Activated naive CD8-positive, alpha-beta T cell (primary cell): ENCODE results near the gene CDCP2.
"Not testable (repeated sequence)": the region's sequence is repeated elsewhere in the genome, so short reads cannot be mapped to it uniquely, and the experiment has no call there.

ENCODE experiments used
- H3K27ac Mint-ChIP-seq: one replicate; pipeline ENCODE4 v1.8.0; 2021; ENCODE audit warnings: mixed read lengths
- H3K27me3 Mint-ChIP-seq: one replicate; pipeline ENCODE4 v1.8.0; 2021; ENCODE audit warnings: mixed read lengths
- H3K36me3 Mint-ChIP-seq: one replicate; pipeline ENCODE4 v1.8.0; 2021; ENCODE audit warnings: mixed read lengths
- H3K4me1 Mint-ChIP-seq: one replicate; pipeline ENCODE4 v1.8.0; 2021; ENCODE audit warnings: low read depth, mixed read lengths
- H3K4me3 Mint-ChIP-seq: one replicate; pipeline ENCODE4 v1.8.0; 2021; ENCODE audit warnings: mild to moderate bottlenecking, mixed read lengths
- H3K9me3 Mint-ChIP-seq: one replicate; pipeline ENCODE4 v1.8.0; 2021; ENCODE audit warnings: low read depth, mixed read lengths

The CDCP2 gene

DNA sequence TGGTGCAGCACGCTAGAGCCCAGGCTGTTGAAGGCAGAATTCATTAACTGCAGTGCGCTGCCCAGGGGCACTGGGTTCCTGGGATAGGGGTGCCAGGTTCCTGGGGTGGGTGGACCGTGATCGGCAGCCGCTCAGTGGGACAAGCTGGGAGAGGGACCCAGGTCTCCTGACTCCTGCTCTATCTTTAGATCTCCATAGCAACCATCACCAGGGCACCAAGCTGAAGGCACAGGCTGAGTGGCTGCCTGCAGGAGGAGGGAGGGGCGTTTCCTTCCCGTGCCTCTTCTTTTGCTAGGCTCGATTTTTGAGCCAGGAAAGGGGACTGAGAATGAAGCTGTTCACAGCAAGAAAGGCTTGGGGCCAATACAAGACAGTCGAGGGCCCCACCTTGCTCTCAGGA is 20.9 kb upstream of the CDCP2 start:
- Mint-ChIP-seq H3K27me3 (no peaks in the 10 kb centered on the region), H3K4me1 (peaks cover 9% of the 10 kb centered on the region), H3K4me3 (no peak overlapping the region), H3K36me3 (no peaks in the 10 kb centered on the region), H3K27ac (no peak overlapping the region), H3K9me3 (no peaks in the 10 kb centered on the region)

DNA sequence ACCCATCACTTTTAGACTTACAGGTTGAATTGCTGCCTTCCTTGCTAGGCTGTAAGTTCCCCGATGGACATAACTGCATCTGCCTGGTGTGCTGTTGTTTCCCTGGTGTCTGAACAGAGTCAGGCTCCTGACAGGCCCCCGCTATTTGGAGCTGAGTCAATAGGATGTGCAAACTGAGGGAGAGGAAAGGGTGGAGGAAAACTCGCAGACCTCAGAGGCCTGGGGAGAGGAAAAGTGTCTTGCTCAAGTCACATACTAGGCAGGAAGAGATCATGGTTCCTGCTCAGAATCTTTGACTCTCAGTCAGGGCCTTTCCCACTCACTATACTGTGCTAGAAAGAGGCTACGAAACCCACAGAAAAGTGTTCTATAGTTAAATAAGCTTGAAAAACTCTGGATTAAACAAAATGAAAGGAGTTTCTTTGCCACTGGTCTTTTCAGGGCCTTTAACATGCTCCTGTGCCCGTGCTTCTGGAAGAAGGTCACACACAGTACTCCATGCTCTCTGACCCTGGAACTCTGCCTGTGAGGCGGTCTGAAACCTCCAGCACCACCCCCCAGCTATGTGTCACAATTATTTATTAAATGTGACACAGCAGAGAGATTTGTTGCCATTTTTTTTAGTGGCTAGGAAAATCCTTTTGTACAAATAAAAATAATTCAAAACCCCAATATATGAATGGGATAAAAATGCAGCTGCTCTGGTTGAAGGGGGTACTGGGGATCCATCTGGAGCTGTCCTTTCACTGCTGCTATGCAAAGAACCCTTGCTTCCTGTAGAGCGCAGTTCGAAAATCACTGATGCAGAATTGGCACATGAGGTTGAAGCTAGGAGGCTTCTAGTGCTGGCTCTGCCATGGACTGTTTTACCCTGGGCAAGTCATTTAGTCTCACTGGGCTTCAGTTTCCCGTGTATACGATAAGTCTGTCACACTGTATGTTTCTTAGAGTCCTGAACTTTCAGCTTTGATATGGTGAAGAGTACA is 20.1 kb upstream of the CDCP2 start:
- H3K9me3 Mint-ChIP-seq: no peaks in the 10 kb centered on the region
- no peaks in the 10 kb centered on the region for H3K36me3 Mint-ChIP-seq
- no peak overlapping the region for H3K27ac Mint-ChIP-seq
- no peak overlapping the region for H3K4me3 Mint-ChIP-seq
- peaks cover 9% of the 10 kb centered on the region for H3K4me1 Mint-ChIP-seq
- no peaks in the 10 kb centered on the region for H3K27me3 Mint-ChIP-seq

DNA sequence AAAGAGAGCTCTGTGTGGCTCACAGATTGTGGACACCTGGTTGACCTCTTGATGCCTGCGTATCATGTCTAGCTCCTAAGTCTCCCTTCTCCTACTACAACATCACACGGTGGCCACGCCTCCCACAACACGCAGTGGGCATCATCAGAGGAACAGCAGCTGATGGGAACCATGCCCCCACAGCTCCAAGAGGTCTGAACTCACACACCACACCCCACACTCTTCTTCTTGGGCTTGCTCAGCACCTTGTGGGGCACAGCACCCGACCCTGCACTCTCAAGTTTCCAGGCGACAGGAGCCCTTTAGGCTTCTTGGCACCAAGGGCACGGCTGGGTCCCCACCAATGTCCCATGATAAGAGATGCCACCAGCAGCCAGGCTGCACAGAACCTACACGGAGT is 18.8 kb upstream of the CDCP2 start:
- H3K36me3 Mint-ChIP-seq: no peaks in the 10 kb centered on the region

GRCh38 chr1:54171016-54171415 is 18.2 kb upstream of the CDCP2 start:
- H3K27me3 Mint-ChIP-seq: no peaks in the 10 kb centered on the region
- no peak overlapping the region for H3K27ac Mint-ChIP-seq
- no peaks in the 10 kb centered on the region for H3K36me3 Mint-ChIP-seq
- no peaks in the 10 kb centered on the region for H3K9me3 Mint-ChIP-seq
- H3K4me1 Mint-ChIP-seq: peaks cover 9% of the 10 kb centered on the region
- H3K4me3 Mint-ChIP-seq: no peak overlapping the region

More for the DNA sequence above, 18.8 kb upstream of the CDCP2 start:
- H3K27ac Mint-ChIP-seq: no peak overlapping the region
- H3K27me3 Mint-ChIP-seq: no peaks in the 10 kb centered on the region
- H3K4me3 Mint-ChIP-seq: no peak overlapping the region
- peaks cover 9% of the 10 kb centered on the region for H3K4me1 Mint-ChIP-seq
- H3K9me3 Mint-ChIP-seq: no peaks in the 10 kb centered on the region

- Mint-ChIP-seq H3K36me3 (no peaks in the 10 kb centered on the region), H3K9me3 (no peaks in the 10 kb centered on the region), H3K4me3 (no peak overlapping the region), H3K27me3 (no peaks in the 10 kb centered on the region), H3K27ac (peak overlapping the region; percentile 1), H3K4me1 (peaks cover 9% of the 10 kb centered on the region)
These were observed 16.3 kb upstream of the CDCP2 start for GRCh38 chr1:54169068-54169467.

- H3K36me3 Mint-ChIP-seq: no peaks in the 10 kb centered on the region
- peaks cover 9% of the 10 kb centered on the region for H3K4me1 Mint-ChIP-seq
- H3K27me3 Mint-ChIP-seq: no peaks in the 10 kb centered on the region
- no peaks in the 10 kb centered on the region for H3K9me3 Mint-ChIP-seq
- no peak overlapping the region for H3K27ac Mint-ChIP-seq
- H3K4me3 Mint-ChIP-seq: no peak overlapping the region
These were observed 15.6 kb upstream of the CDCP2 start for GRCh38 chr1:54168206-54168965.

DNA sequence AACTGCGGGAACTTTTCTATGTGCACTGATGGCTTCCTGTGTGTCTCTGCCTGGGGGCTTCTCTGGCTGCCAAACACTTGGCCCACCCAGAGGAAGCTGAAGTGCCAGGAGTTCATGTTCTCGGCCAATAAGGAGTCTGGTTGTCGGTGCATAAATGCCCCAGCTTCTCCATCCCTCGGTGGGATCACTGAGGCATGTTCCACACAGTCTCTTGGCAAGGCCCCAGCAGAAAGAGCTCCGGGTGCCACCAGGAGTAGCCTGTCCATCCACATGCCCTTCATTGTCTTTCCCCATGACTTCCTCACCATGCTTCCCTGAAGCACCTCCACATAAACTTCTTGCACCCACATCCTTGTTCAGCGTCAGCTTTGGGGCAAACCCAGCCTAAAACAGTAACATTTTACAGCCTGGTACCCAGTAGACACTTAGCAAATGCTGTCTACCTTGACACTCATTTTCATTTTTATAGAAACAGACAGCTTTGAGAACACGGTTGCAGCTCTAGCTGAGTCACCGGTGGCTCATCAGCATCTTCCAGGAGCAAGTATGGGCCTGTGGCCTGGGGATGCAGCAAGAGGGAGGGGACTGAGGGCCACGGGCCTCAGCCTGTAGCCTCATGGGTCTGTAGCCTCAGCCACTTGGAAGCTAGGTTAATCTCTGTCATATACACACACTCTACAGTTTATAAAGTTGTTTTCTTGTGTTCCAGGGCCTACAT is 14.8 kb upstream of the CDCP2 start:
- Mint-ChIP-seq H3K9me3 (no peaks in the 10 kb centered on the region), H3K27me3 (no peaks in the 10 kb centered on the region), H3K4me1 (peaks cover 9% of the 10 kb centered on the region), H3K36me3 (no peaks in the 10 kb centered on the region), H3K27ac (no peak overlapping the region), H3K4me3 (no peak overlapping the region)

GRCh38 chr1:54166357-54166756 is 13.6 kb upstream of the CDCP2 start:
- not testable (repeated sequence) for H3K27ac Mint-ChIP-seq, H3K4me3 Mint-ChIP-seq, H3K27me3 Mint-ChIP-seq, H3K9me3 Mint-ChIP-seq, H3K4me1 Mint-ChIP-seq, H3K36me3 Mint-ChIP-seq

DNA sequence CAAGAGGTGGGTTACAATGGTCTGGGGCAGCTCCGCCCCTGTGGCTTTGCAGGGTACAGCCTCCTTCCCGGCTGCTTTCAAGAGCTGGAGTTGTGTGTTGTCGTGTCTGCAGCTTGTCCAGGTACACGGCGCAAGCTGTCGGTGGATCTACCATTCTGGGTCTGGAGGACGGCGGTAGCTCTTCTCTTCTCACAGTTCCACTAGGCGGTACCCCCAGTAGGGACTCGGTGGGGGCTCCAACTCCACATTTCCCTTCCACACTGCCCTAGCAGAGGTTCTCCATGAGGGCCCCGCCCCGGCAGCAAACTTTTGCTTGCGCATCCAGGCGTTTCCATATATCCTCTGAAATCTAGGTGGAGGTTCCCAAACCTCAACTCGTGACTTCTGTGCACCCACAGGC is 12.3 kb upstream of the CDCP2 start:
- Mint-ChIP-seq H3K27me3 (no peaks in the 10 kb centered on the region), H3K4me3 (no peak overlapping the region), H3K4me1 (no peaks in the 10 kb centered on the region), H3K36me3 (no peaks in the 10 kb centered on the region), H3K9me3 (no peaks in the 10 kb centered on the region), H3K27ac (no peak overlapping the region)

GRCh38 chr1:54163573-54163972 is 10.8 kb upstream of the CDCP2 start:
- Mint-ChIP-seq H3K4me3 (no peak overlapping the region), H3K36me3 (no peaks in the 10 kb centered on the region), H3K27ac (no peak overlapping the region), H3K27me3 (no peaks in the 10 kb centered on the region), H3K4me1 (no peaks in the 10 kb centered on the region), H3K9me3 (no peaks in the 10 kb centered on the region)

DNA sequence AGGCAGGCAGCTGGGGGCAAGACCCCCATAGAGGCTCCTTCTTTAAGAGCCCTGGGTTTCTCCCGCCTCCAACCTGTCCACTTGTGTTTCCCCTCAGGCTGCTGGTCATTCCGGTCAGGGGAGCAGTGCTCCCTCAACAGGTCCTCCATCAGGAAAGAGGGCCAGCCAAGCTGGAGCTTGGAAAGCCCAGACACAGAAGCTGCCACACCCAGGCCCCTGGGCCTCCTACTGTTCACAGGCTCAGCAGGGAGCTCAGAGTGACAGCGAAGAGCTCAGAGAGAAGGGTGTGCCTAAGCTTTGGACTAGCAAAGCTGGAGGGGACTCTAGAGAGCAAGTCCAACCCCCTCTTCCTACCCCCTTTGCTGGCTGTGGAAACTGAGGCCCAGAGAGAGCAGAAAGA is 10.3 kb upstream of the CDCP2 start:
- no peaks in the 10 kb centered on the region for H3K4me1 Mint-ChIP-seq
- no peak overlapping the region for H3K27ac Mint-ChIP-seq
- H3K4me3 Mint-ChIP-seq: no peak overlapping the region

DNA sequence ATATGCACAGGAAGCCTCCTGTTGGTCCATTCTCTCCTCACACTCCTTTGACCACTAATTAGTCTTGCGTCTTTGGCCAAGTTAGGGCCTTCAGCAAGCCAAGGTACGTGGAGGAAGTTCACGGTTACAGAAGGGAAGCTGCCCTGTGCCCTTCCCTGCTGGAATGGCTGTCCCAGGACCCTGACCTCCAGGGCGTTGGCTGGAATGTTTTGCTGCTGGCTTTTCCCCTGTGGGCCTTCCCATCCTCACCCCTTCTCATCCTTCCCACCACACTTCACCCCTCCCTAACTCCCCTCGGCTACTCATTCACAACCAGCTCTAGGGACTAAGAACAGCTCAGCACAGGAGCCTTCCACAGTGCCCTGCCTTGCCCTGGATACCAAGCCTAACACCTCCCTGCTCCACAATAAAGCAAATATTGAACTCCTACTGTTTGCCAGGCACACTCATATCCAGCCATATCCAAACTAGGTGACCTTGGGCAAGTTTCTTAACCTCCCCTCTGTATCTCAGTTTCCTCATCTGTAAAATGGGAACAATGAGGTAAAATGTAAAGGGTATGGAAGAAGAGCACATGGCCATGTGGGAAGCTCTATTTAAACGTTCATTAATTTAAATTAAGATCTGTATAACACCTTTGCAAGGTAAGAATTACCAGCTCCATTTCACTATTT is 8.8 kb upstream of the CDCP2 start:
- Mint-ChIP-seq H3K27me3 (no peaks in the 10 kb centered on the region), H3K4me1 (no peaks in the 10 kb centered on the region), H3K9me3 (no peaks in the 10 kb centered on the region), H3K27ac (no peak overlapping the region), H3K4me3 (no peak overlapping the region), H3K36me3 (no peaks in the 10 kb centered on the region)

More for the DNA sequence above, 10.3 kb upstream of the CDCP2 start:
- H3K27me3 Mint-ChIP-seq: no peaks in the 10 kb centered on the region
- no peaks in the 10 kb centered on the region for H3K36me3 Mint-ChIP-seq
- H3K9me3 Mint-ChIP-seq: no peaks in the 10 kb centered on the region

DNA sequence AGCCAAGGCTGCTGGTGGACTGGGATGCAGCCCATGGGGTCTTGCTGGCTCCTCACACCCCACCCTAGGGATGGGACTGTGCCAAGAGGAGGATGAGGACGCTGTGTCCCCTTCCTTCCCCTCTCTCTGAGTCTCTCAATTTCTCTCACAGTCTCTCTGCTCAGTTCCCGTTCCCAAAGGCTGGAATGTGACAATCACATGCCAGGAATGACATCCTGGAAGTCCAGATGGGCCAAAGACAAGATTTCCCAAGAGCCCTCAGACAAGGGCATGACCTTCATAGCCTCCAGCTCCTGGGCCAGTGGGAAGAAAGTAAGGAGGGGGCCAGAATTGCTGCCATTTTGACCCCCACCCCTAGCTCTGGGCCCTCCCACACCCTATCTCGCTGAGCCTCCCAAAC is 7.6 kb upstream of the CDCP2 start:
- Mint-ChIP-seq H3K4me1 (no peaks in the 10 kb centered on the region), H3K36me3 (no peaks in the 10 kb centered on the region), H3K27ac (no peak overlapping the region), H3K27me3 (no peaks in the 10 kb centered on the region), H3K4me3 (no peak overlapping the region), H3K9me3 (no peaks in the 10 kb centered on the region)

- Mint-ChIP-seq H3K4me3 (no peak overlapping the region), H3K27me3 (no peaks in the 10 kb centered on the region), H3K27ac (no peak overlapping the region), H3K4me1 (no peaks in the 10 kb centered on the region), H3K9me3 (no peaks in the 10 kb centered on the region), H3K36me3 (no peaks in the 10 kb centered on the region)
These were observed 7.0 kb upstream of the CDCP2 start for GRCh38 chr1:54159733-54160316.
